BLaER1 (cell line): ENCODE results near the gene NUDT21.
"Not testable (repeated sequence)": the region's sequence is repeated elsewhere in the genome, so short reads cannot be mapped to it uniquely, and the experiment has no call there.

ENCODE experiments used
- H3K27ac ChIP-seq: shearing (Covaris generic); formaldehyde crosslinking; 2 replicates; pipeline ENCODE4 v1.8.1; 2022
- H3K27me3 ChIP-seq: shearing (Covaris generic); formaldehyde crosslinking; 2 replicates; pipeline ENCODE4 v1.8.1; 2022
- H3K36me3 ChIP-seq: shearing (Covaris generic); formaldehyde crosslinking; 2 replicates; pipeline ENCODE4 v1.8.1; 2022
- H3K4me1 ChIP-seq: shearing (Covaris generic); formaldehyde crosslinking; 2 replicates; pipeline ENCODE4 v1.8.1; 2022
- H3K4me2 ChIP-seq: shearing (Covaris generic); formaldehyde crosslinking; 2 replicates; pipeline ENCODE4 v1.8.1; 2022
- H3K4me3 ChIP-seq: shearing (Covaris generic); formaldehyde crosslinking; 2 replicates; pipeline ENCODE4 v1.8.1; 2022
- H3K9ac ChIP-seq: shearing (Covaris generic); formaldehyde crosslinking; 2 replicates; pipeline ENCODE4 v1.8.1; 2022
- H3K9me3 ChIP-seq: shearing (Covaris generic); formaldehyde crosslinking; 2 replicates; pipeline ENCODE4 v1.8.1; 2022
- H4K20me1 ChIP-seq: shearing (Covaris generic); formaldehyde crosslinking; 2 replicates; pipeline ENCODE4 v1.8.1; 2022
- Cebpa-rat ChIP-seq: shearing (Covaris generic); IDR thresholded peaks from 2 replicates; pipeline ENCODE4 v1.8.1; 2022

The NUDT21 gene

DNA sequence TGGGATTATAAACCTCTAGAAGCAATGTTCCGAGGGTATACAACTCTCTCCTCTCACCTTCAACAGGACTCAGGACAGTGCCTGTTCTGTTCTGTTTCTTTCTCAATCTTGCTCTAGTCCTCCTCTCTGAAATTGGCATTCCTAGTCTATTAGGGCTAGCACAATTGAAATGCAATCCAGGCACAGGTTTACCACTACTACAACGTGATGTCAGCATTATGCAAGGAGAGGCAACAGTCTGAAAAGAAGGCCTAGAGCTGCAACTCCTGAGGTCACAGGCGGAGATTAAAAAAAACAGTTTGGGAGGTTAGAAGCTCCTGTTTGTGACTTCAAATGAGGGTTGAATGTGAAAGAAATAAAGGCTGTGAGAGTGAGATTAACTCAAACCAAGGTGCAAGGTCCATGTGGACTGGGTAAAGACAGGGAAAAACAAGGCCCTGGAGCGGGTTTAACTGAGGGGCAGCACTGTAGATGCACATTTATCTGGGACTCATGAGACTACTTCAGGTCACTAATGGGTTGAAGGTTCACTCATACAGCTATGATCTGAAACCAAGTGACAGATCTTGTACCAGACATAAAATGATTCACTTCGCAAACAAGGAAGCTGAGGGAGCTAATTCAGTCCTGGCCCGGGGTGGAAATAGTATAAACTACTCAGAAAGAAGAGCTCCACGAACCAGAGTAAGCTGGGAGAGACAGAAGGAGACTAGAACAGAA, 42.6 kb downstream of the NUDT21 start:
- Histone ChIP-seq H3K9me3 (no peaks in the 10 kb centered on the region), H3K9ac (no peak overlapping the region), H3K4me3 (no peak overlapping the region), H3K4me1 (no peaks in the 10 kb centered on the region), H4K20me1 (peaks cover 23% of the 10 kb centered on the region; the same call in 1 of the 2 replicates), H3K36me3 (peaks cover 82% of the 10 kb centered on the region), H3K4me2 (no peak overlapping the region), H3K27ac (no peak overlapping the region), H3K27me3 (no peaks in the 10 kb centered on the region)
- TF ChIP-seq Cebpa-rat = no peak

DNA sequence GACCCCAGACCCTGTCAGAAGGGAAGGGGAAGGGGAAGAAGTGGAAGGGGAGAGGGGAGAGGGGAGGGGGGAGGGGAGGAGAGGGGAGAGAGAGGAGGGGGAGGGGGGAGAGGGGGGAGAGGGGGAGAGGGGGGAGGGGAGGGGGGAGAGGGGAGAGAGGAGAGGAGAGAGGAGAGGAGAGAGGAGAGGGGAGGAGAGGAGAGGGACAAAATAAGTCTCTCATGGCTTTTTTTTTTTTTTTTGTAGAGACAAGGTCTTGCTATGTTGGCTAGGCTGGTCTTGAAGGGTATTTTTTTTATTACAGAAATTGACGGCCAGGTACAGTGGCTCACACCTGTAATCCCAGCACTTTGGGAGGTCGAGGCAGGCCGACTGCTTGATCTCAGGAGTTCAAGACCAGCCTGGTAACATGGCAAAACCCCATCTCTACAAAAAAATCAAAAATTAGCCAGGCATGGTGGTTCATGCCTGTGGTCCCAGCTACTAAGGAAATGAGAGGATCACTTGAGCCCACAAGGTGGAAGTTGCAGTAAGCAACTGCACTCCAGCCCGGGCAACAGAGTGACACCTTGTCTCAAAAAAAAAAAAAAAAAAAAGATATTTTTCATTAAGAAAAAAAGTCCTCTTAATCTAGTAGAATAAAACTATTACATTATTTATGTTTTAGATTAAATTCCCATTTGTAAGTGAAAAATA, 45.0 kb downstream of the NUDT21 start:
- no peak overlapping the region for H3K4me2 ChIP-seq
- H4K20me1 ChIP-seq = peaks cover 10% of the 10 kb centered on the region; the same call in 1 of the 2 replicates
- no peak overlapping the region for H3K9ac ChIP-seq
- no peaks in the 10 kb centered on the region for H3K4me1 ChIP-seq
- no peaks in the 10 kb centered on the region for H3K27me3 ChIP-seq
- no peak overlapping the region for H3K27ac ChIP-seq
- H3K4me3 ChIP-seq = no peak overlapping the region
- H3K36me3 ChIP-seq = peaks cover 79% of the 10 kb centered on the region
- no peaks in the 10 kb centered on the region for H3K9me3 ChIP-seq
- no peak for TF ChIP-seq Cebpa-rat

DNA sequence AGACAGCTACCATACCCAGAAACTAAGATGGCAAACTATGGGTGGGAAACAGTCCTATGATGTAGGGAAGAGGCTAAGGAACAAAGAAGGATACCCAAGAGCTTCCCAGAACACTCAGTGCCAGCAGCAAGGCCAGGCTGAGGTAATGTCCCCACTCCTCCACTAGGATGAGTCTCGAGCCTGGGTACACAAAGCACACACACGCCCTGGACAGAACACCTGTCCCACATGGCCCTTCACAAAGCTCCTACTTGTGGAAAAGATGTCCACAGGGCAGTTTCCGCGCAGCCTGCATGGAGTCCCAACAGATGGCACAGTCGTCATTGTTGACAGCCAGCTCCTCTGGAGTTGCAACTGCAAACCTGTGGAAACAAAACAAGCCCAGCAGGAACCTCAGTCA, 49.6 kb downstream of the NUDT21 start:
- H4K20me1 ChIP-seq = no peaks in the 10 kb centered on the region
- H3K27me3 ChIP-seq = no peaks in the 10 kb centered on the region
- H3K9me3 ChIP-seq = no peaks in the 10 kb centered on the region
- H3K4me3 ChIP-seq = no peak overlapping the region
- peaks cover 66% of the 10 kb centered on the region for H3K36me3 ChIP-seq
- no peak overlapping the region for H3K4me2 ChIP-seq
- no peak for TF ChIP-seq Cebpa-rat
- no peak overlapping the region for H3K9ac ChIP-seq
- H3K27ac ChIP-seq = no peak overlapping the region
- no peaks in the 10 kb centered on the region for H3K4me1 ChIP-seq

DNA sequence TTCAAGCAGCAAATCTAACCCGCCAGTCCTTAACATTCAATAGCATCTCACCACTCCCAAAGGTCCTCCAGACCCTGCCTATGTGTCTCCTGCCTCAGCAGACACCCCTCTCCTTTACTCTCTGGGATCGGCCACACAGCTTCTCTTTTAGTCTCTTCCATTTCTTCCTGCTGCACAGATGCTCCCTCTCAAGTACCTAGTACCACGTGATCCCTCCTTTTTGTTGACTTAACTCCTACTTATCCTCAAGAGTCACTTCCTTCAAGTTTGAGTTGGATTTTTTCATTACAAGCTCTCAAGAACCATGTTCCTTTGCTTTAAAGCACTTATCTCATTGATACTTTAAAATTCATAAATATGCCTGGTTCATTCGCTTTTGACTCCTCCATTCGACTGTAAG, 50.7 kb downstream of the NUDT21 start:
- Histone ChIP-seq H3K9me3 (no peaks in the 10 kb centered on the region), H4K20me1 (no peaks in the 10 kb centered on the region), H3K27me3 (no peaks in the 10 kb centered on the region), H3K27ac (no peak overlapping the region), H3K4me3 (no peak overlapping the region), H3K4me1 (no peaks in the 10 kb centered on the region), H3K9ac (no peak overlapping the region), H3K36me3 (peaks cover 63% of the 10 kb centered on the region), H3K4me2 (no peak overlapping the region)
- TF ChIP-seq Cebpa-rat = no peak

DNA sequence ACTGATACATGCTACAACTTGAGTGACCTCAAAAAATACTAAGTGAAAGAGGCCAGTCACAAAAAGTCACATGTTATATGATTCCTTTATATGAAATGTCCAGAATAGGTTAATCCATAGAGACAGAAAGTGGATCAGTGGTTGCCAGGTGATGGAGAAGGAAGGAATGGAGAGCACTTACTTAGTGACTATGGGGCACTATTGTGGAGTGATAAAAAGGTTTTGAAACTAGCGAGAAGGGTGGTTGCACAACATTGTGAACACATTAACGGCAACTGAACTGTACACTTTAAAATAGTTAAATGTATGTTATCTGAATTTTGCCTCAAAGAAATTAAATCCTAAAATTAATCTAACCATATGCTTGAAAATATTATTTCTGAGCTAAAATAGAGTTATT, 51.6 kb downstream of the NUDT21 start:
- no peaks in the 10 kb centered on the region for H4K20me1 ChIP-seq
- no peaks in the 10 kb centered on the region for H3K4me1 ChIP-seq
- no peak overlapping the region for H3K27ac ChIP-seq
- H3K4me2 ChIP-seq = no peak overlapping the region
- no peak for TF ChIP-seq Cebpa-rat
- no peaks in the 10 kb centered on the region for H3K9me3 ChIP-seq
- H3K27me3 ChIP-seq = no peaks in the 10 kb centered on the region
- H3K9ac ChIP-seq = no peak overlapping the region
- no peak overlapping the region for H3K4me3 ChIP-seq
- H3K36me3 ChIP-seq = peaks cover 54% of the 10 kb centered on the region

DNA sequence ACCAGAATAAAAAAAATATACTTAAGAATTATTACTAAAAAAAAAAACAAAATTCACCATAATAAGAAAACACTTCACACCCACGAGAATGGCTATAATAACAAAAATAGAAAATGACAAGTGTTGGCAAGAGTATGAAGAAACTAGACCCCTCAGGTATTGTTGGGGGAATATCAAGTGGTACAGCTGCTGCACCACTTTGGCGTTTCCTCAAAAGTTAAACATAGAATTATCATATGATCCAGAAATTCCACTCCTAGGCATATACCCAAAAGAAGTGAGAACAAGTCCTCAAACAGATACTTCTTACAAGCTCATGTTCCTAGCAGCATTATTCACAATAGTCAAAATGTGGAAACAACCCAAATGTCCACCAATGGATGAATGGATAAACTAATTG, 52.1 kb downstream of the NUDT21 start:
- no peak overlapping the region for H3K27ac ChIP-seq
- H3K4me1 ChIP-seq = no peaks in the 10 kb centered on the region
- H3K9me3 ChIP-seq = no peaks in the 10 kb centered on the region
- H4K20me1 ChIP-seq = no peaks in the 10 kb centered on the region
- H3K4me2 ChIP-seq = no peak overlapping the region
- H3K36me3 ChIP-seq = peaks cover 50% of the 10 kb centered on the region
- no peak for TF ChIP-seq Cebpa-rat
- H3K9ac ChIP-seq = no peak overlapping the region
- no peaks in the 10 kb centered on the region for H3K27me3 ChIP-seq
- no peak overlapping the region for H3K4me3 ChIP-seq

DNA sequence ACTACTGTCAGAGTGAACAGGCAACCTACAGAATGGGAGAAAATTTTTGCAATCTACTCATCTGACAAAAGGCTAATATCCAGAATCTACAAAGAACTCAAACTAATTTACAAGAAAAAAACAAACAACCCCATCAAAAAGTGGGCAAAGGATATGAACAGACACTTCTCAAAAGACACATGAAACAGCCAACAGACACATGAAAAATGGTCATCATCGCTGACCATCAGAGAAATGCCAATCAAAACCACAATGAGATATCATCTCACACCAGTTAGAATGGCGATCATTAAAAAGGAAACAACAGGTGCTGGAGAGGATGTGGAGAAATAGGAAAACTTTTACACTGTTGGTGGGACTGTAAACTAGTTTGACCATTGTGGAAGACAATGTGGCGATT, 54.4 kb downstream of the NUDT21 start:
- not testable (repeated sequence) for H3K4me1 ChIP-seq, H3K27me3 ChIP-seq, H4K20me1 ChIP-seq, H3K9ac ChIP-seq, H3K4me2 ChIP-seq, H3K4me3 ChIP-seq, H3K27ac ChIP-seq, H3K9me3 ChIP-seq
- peaks cover 46% of the 10 kb centered on the region for H3K36me3 ChIP-seq

DNA sequence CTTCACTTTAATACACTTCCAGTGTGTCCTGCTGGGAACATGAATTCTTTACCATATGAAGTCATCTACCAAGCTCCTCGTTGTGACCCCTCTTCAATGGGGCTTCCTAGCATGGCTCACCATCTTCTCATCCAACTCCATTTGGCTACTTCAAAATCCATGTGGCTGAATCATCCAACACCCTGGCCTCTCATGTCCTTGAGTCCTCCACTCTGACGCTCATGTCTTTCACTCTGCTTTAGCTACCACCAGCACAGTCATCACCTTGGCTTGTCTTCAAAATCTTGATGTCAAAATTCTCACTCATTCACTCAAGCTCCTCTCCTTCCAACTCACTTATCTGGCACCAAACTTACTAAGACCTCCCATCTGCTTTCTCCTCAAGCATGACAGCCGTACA, 61.6 kb downstream of the NUDT21 start:
- H3K4me2 ChIP-seq = no peak overlapping the region
- no peaks in the 10 kb centered on the region for H3K9me3 ChIP-seq
- H3K27me3 ChIP-seq = no peaks in the 10 kb centered on the region
- H3K4me1 ChIP-seq = no peaks in the 10 kb centered on the region
- H3K27ac ChIP-seq = no peak overlapping the region
- no peak for TF ChIP-seq Cebpa-rat
- H3K36me3 ChIP-seq = peaks cover 83% of the 10 kb centered on the region
- no peak overlapping the region for H3K9ac ChIP-seq
- H3K4me3 ChIP-seq = no peak overlapping the region
- H4K20me1 ChIP-seq = 0 out of 2 replicates have a peak, but pooled peaks cover 7% of the 10 kb centered on the region

DNA sequence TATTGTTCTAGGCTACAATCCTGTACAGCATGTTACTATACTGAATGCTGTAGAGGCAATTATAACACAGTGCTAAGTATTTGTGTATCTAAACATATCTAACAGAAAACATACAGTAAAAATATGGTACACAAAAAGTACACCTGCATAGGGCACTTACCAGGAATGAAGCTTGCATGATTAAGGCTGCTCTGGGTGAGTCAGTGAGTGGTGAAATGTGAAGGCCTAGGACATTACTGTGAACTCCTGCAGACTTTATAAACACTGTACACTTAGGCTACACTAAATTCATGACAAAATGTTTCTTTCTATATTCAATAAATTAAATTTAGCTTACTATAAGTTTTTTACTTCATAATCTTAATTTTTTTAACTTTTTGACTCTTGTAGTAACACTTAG, 62.9 kb downstream of the NUDT21 start:
- Histone ChIP-seq H3K9ac (no peak overlapping the region), H3K4me2 (no peak overlapping the region), H3K27ac (no peak overlapping the region), H3K4me1 (no peaks in the 10 kb centered on the region), H3K9me3 (peaks cover 4% of the 10 kb centered on the region; the same call in 1 of the 2 replicates), H3K27me3 (no peaks in the 10 kb centered on the region), H3K4me3 (no peak overlapping the region), H4K20me1 (0 out of 2 replicates have a peak, but pooled peaks cover 7% of the 10 kb centered on the region), H3K36me3 (peaks cover 96% of the 10 kb centered on the region)
- no peak for TF ChIP-seq Cebpa-rat

DNA sequence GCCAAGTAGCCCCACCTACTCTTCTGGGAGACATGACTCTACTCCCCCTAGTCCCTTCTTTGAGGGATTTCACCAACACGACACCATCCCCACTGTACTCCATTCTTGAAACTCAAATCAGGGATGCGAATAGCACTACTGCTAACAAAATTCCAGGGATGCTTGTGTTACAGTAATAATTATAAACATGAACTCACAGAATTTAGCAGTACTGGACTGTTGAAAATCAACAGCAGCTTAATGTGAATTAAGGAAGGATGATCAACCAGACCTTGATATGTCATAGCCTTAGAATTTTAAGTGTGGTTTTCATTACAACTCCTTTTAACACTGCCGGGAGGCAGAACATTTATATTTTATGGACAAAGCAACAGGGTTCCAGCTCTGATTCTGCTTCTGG, 63.7 kb downstream of the NUDT21 start:
- Histone ChIP-seq H3K9me3 (peaks cover 12% of the 10 kb centered on the region), H3K9ac (no peak overlapping the region), H3K4me1 (no peaks in the 10 kb centered on the region), H3K4me3 (no peak overlapping the region), H3K27ac (no peak overlapping the region), H3K4me2 (no peak overlapping the region), H3K27me3 (no peaks in the 10 kb centered on the region), H4K20me1 (0 out of 2 replicates have a peak, but pooled peaks cover 7% of the 10 kb centered on the region), H3K36me3 (peaks cover 96% of the 10 kb centered on the region)
- TF ChIP-seq Cebpa-rat = no peak
